DMS153 treated with DMSO at 0.1 percent for 48 hours (cell line): ENCODE data around the gene BST1.
"Not testable (repeated sequence)": the region's sequence is repeated elsewhere in the genome, so short reads cannot be mapped to it uniquely, and the experiment has no call there.

Source experiments
- DNase-seq: peaks from one replicate; lab custom pipeline; 2025; ENCODE audit not compliant: unreplicated experiment; lab: John Stamatoyannopoulos, UW

The BST1 gene

GRCh38 chr4:15742083-15742582 is 39.3 kb downstream of the BST1 start:
- DNase-seq: no peak

- DNase-seq: no peak
Observed at GRCh38 chr4:15742637-15743036, 39.8 kb downstream of the BST1 start.

- DNase-seq: no peak
Observed at GRCh38 chr4:15744016-15744545, 41.2 kb downstream of the BST1 start.

- DNase-seq: no peak
Observed at GRCh38 chr4:15746110-15746509, 43.2 kb downstream of the BST1 start.

GRCh38 chr4:15749001-15749400 is 46.1 kb downstream of the BST1 start:
- DNase-seq: no peak

- no peak for DNase-seq
Observed at GRCh38 chr4:15751153-15751552, 48.3 kb downstream of the BST1 start.

- no peak for DNase-seq
Observed at GRCh38 chr4:15753081-15753480, 50.2 kb downstream of the BST1 start.

- no peak for DNase-seq
Observed at GRCh38 chr4:15753786-15754185, 50.9 kb downstream of the BST1 start.

- DNase-seq: no peak
Observed at GRCh38 chr4:15754323-15754722, 51.5 kb downstream of the BST1 start.

GRCh38 chr4:15755321-15756155 is 52.7 kb downstream of the BST1 start:
- no peak for DNase-seq

GRCh38 chr4:15756361-15756861 is 53.5 kb downstream of the BST1 start:
- DNase-seq: no peak

GRCh38 chr4:15757054-15757453 is 54.2 kb downstream of the BST1 start:
- DNase-seq: no peak

- DNase-seq: no peak
Observed at GRCh38 chr4:15758294-15758693, 55.4 kb downstream of the BST1 start.

- not testable (repeated sequence) for DNase-seq
Observed at GRCh38 chr4:15762460-15762859, 59.6 kb downstream of the BST1 start.

- no peak for DNase-seq
Observed at GRCh38 chr4:15765391-15765790, 62.5 kb downstream of the BST1 start.

GRCh38 chr4:15765910-15766697 is 63.2 kb downstream of the BST1 start:
- no peak for DNase-seq

- DNase-seq: no peak
Observed at GRCh38 chr4:15766821-15767220, 64.0 kb downstream of the BST1 start.

GRCh38 chr4:15769202-15769601 is 66.3 kb downstream of the BST1 start:
- no peak for DNase-seq

- DNase-seq: no peak
Observed at GRCh38 chr4:15771216-15772058, 68.6 kb downstream of the BST1 start.

- no peak for DNase-seq
Observed at GRCh38 chr4:15774020-15774420, 71.2 kb downstream of the BST1 start.
